ENCODE data around the gene TMED8.
"Not testable (repeated sequence)": the region's sequence is repeated elsewhere in the genome, so short reads cannot be mapped to it uniquely, and the experiment has no call there.

Gene TMED8

DNA sequence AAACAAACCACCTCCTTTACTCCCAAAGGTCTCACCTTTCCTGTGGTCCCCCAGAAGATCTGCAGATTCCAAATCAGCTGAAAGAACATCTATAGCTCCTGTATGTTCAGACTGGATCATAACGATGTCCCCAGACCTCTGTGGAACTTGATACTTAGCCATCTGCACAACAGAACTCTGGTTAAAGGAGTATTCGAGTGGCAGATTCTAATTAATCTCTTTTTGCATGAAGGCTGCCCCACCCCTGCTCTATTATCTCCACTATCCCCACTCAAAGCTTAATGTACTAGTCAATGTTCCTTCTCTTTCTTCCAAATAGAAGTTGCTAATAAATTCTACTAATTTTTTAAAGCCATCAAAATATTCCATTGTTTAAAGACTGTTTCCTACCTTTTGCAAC is 33.2 kb downstream of the TMED8 start:
- Mint-ChIP-seq H3K4me3 (no peak overlapping the region), H3K4me1 (ENCODE audit: low read depth) (peaks cover 3% of the 10 kb centered on the region), H3K9me3 (no peaks in the 10 kb centered on the region), H3K27me3 (no peaks in the 10 kb centered on the region), H3K36me3 (ENCODE audit: low read depth) (peaks cover 57% of the 10 kb centered on the region), H3K27ac (no peak overlapping the region)

DNA sequence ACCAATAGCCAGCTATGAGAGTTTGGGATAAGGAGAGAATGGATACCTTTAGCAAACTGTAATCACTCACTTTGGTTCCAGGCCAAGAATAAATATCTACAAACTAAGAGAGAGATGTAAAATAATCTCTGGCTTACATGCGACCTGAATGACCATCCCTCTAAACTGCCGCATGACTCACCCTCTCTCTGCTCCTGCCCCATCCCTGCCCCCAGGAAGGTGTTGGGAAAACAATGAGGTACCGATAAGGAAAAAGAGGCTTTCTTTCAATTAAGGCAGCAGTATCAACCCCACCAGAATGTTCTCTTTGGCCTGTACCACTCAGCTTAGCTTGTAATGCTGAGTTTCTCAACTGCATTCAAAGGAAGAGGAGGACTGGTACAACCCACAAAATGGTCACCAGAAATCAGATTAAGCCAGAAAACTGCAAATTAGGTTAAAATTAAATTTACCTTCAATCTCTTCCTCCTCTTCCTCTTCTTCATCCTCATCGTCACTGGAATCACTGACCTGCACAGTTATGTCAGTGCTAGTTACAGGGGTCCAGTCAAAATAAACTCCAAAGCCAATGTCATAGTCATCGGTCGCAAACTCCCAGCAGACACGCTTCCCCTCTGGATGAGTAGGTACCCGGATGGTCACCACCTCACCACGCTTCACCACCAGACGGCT is 34.0 kb downstream of the TMED8 start:
- H3K4me3 Mint-ChIP-seq = no peak overlapping the region
- peaks cover 58% of the 10 kb centered on the region for H3K36me3 Mint-ChIP-seq (ENCODE audit: low read depth)
- H3K9me3 Mint-ChIP-seq = no peaks in the 10 kb centered on the region
- H3K27me3 Mint-ChIP-seq = no peaks in the 10 kb centered on the region
- H3K4me1 Mint-ChIP-seq (ENCODE audit: low read depth) = peaks cover 3% of the 10 kb centered on the region
- H3K27ac Mint-ChIP-seq = no peak overlapping the region

DNA sequence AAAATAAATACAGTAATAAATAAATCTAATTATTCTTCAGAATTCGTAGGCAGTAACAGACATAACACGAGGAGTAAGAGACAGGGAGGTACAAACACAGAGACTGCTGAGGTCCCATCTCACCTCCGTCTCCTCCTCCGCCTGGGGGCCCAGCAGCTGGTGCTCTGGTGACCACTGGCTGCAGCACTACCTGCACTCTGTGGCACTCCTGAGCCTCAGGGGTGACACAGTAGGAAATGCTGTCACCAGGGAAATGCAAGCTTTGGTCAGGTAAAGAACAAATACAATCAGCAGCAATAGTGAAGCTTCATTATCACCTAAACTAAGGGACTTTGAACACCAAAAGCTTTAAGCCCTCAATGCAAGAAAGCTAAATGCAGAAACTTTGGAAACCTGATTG is 36.5 kb downstream of the TMED8 start:
- Mint-ChIP-seq H3K9me3 (no peaks in the 10 kb centered on the region), H3K27ac (no peak overlapping the region), H3K4me1 (ENCODE audit: low read depth) (no peaks in the 10 kb centered on the region), H3K27me3 (no peaks in the 10 kb centered on the region), H3K36me3 (ENCODE audit: low read depth) (peaks cover 56% of the 10 kb centered on the region), H3K4me3 (no peak overlapping the region)

DNA sequence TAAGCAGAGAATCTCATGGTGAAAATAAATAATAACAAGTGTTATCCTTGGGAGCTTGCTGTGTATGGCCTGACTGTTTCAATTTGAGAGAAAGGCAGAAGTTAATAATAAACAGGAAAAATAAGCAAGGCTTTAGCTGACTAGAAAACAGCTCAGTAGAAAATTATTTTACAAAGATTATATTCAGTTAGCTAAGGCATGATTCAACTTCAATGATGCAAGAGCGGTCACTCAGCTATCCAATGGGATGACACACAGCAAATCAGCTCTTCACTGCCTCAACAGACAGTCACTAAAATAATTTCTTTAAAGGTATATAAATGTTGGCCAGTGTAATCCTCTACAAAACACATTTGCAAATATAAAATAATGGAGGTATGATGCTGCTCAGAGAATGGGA is 37.5 kb downstream of the TMED8 start:
- Mint-ChIP-seq H3K36me3 (ENCODE audit: low read depth) (peaks cover 56% of the 10 kb centered on the region), H3K4me1 (ENCODE audit: low read depth) (no peaks in the 10 kb centered on the region), H3K4me3 (no peak overlapping the region), H3K27me3 (no peaks in the 10 kb centered on the region), H3K27ac (no peak overlapping the region), H3K9me3 (no peaks in the 10 kb centered on the region)

DNA sequence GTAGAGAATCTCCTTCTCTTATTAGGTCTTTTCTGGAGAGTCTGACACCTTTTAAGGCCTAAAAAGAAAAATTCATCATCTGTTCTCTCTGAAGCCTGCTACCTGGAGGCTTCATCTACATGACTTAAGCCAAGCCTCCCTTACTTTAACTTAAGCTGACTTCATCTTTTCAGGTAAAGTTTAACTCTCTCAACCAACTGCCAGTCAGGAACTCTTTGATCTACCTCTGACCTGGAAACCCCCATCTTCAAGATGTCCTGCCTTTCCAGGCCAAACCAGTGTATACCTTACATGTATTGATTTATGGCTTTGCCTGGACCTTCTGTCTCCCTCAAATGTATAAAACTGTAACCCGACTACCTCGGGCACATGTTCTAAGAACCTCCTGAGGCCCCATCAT is 38.6 kb downstream of the TMED8 start:
- Mint-ChIP-seq H3K4me1 (ENCODE audit: low read depth) (no peaks in the 10 kb centered on the region), H3K27me3 (no peaks in the 10 kb centered on the region), H3K9me3 (no peaks in the 10 kb centered on the region), H3K4me3 (no peak overlapping the region), H3K27ac (no peak overlapping the region), H3K36me3 (ENCODE audit: low read depth) (peaks cover 45% of the 10 kb centered on the region)

DNA sequence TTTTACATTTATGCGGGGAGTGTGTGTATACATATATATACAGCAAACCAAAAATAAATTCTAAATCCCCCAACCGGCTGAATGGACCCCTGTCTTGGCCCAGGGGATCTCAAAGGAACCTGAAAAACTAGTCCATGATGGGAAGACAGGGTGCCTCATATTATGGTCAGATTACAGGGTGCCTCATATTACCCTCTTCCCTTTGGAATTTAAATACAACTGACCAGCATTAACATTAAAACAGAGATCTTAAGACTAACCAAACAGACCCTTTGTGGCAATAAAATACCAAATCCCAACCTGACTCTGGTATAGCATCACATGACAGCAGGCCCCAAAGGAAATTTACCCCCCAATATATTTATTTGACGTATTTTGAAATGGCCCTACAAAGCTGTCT is 39.0 kb downstream of the TMED8 start:
- no peaks in the 10 kb centered on the region for H3K9me3 Mint-ChIP-seq
- H3K27ac Mint-ChIP-seq = no peak overlapping the region
- H3K4me1 Mint-ChIP-seq (ENCODE audit: low read depth) = no peaks in the 10 kb centered on the region
- no peak overlapping the region for H3K4me3 Mint-ChIP-seq
- peaks cover 41% of the 10 kb centered on the region for H3K36me3 Mint-ChIP-seq (ENCODE audit: low read depth)
- H3K27me3 Mint-ChIP-seq = no peaks in the 10 kb centered on the region

DNA sequence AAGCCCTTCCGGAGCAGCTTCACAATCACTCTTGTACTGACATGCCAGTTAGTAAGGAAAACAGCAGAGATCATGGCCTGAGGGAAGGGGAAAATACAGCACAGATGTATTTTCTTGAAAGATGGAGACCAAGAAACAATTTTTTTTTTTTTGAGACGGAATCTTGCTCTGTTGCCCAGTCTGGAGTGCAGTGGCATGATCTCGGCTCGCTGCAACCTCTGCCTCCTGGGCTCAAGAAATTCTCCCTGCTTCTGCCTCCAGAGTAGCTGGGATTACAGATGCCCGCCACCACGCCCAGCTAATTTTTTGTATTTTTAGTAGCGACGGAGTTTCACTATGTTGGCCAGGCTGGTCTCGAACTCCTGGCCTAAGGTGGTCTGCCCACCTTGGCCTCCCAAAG is 39.6 kb downstream of the TMED8 start:
- not testable (repeated sequence) for H3K27ac Mint-ChIP-seq; H3K27me3 Mint-ChIP-seq; H3K9me3 Mint-ChIP-seq; H3K4me1 Mint-ChIP-seq (ENCODE audit: low read depth); H3K4me3 Mint-ChIP-seq
- H3K36me3 Mint-ChIP-seq (ENCODE audit: low read depth) = peaks cover 34% of the 10 kb centered on the region

DNA sequence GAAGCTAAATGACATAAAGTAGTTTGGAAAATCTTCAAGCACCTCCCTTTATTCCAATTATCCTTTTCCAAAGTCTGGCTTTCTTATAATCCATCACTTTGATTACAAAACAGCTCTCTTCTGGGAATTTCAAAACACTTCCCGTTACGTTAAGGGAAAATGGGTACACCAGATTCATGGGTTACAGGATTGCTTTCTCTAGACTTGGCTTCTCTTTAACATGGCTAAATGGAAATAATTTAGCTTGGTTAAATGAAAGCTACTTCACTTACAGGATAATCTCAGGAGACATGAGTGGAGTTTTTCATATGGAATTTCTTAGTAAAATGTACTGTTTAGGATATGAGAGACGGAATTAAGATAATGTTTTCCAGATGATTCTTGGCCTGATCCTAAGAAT is 41.3 kb downstream of the TMED8 start:
- no peaks in the 10 kb centered on the region for H3K9me3 Mint-ChIP-seq
- H3K36me3 Mint-ChIP-seq (ENCODE audit: low read depth) = peaks cover 20% of the 10 kb centered on the region
- no peak overlapping the region for H3K27ac Mint-ChIP-seq
- no peaks in the 10 kb centered on the region for H3K27me3 Mint-ChIP-seq
- no peak overlapping the region for H3K4me3 Mint-ChIP-seq
- no peaks in the 10 kb centered on the region for H3K4me1 Mint-ChIP-seq (ENCODE audit: low read depth)

DNA sequence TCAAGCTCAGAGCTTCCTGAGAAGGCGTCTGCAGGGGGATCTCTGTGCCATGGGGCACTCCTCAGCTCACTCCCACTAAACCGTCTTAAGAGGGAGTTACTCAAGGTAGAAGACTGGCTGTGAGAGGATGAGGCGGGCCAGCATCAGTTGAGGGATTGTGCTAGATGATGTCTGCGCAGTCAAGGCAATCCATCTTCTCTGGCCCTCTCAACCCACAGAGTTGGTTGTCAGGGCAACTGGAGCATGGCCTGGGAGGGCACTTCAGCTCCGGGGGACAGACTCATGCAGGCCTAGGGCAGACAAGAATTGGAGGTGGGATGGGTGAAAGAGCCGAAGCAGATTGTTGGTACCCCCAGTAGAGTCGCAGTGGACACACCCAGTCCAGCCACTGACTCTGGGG is 47.0 kb downstream of the TMED8 start:
- Mint-ChIP-seq H3K9me3 (no peaks in the 10 kb centered on the region), H3K4me3 (no peak overlapping the region), H3K27ac (no peak overlapping the region)

DNA sequence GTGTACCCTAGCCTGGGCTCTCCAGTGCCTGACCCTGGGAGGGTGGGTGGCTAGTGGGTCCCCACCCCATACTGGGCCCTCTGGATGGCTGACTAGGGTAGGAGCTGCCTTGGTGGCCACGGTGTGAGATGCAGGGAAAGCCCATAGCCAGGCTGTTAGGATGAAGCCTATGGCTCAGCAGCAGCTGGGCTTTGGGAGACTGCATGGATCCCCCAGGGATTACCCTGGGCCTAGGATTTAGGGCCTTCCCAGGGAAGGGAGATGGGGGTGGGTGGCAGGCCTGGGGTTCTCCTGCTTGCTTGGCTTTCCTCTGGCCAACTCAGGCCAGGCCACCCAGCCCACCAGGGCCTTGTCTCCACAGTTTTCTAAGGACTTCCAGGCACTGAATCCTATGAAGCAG is 49.8 kb downstream of the TMED8 start:
- H3K4me1 Mint-ChIP-seq (ENCODE audit: low read depth) = peaks cover 3% of the 10 kb centered on the region
- no peaks in the 10 kb centered on the region for H3K36me3 Mint-ChIP-seq (ENCODE audit: low read depth)
- no peaks in the 10 kb centered on the region for H3K9me3 Mint-ChIP-seq
- no peak overlapping the region for H3K4me3 Mint-ChIP-seq
- H3K27me3 Mint-ChIP-seq = no peaks in the 10 kb centered on the region
- H3K27ac Mint-ChIP-seq = no peak overlapping the region

More for the DNA sequence above, 47.0 kb downstream of the TMED8 start:
- no peaks in the 10 kb centered on the region for H3K4me1 Mint-ChIP-seq (ENCODE audit: low read depth)
- H3K27me3 Mint-ChIP-seq = no peaks in the 10 kb centered on the region
- H3K36me3 Mint-ChIP-seq (ENCODE audit: low read depth) = no peaks in the 10 kb centered on the region

DNA sequence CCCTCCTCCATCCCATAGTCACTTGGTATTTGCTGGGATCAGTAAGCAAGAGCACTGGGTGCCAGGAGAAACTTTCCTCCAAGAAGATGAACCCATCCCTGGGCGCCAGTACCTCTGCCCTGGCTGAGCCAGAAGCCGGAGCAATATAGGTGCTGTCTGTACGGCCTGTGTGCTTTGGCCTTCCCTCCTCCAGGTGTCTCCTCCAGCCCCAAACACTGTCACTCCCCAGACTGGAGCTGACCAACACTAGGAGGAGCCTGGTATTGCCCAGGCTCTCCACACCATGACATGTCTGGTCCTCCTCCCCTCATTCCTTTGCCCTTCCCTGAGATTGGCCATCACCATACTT is 51.2 kb downstream of the TMED8 start:
- Mint-ChIP-seq H3K4me3 (no peak overlapping the region), H3K27ac (no peak overlapping the region), H3K27me3 (no peaks in the 10 kb centered on the region)

DNA sequence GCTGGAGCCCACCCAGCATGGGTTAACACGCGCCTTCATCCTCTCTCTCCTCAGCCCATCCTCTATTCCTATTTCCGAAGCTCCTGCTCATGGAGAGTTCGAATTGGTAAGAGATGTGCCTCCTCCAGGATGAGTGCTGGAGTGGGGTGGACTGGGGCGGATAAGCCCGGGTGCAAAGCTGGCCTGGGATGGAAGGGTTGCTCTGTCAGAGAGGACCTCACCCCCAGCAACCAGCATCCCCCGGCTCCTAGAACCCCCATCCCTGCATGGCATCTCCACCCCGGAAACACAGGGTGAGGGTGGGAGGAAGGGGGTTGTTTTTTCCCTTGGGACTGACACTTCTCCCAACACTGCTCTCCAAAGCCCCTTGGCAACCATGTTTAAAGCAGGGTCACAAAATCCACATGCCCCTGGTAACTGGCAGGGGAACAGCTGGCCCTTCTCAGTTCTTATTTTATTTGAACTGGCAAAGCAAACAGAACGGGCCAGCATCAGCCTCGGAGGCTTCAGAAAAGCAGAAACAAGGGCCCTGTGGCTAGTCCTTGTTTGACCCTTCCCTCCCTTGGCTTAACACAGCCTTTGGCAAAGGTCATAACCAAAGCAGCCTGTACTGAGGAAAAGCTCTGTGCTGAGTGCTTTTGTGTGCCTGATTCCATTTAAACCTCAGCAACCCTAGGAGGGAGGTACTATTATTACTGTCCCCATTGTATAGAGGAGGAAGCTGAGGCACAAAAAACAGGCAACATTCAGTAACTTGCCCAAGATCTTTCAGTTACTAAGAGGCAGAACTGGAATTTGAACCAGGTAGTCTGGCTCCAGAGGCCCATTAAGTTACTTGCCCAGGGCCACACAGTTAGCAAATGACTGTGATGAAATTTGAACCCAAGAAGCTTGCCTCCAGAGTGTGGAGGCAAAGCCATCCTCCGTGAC is 51.8 kb downstream of the TMED8 start:
- Mint-ChIP-seq H3K9me3 (no peaks in the 10 kb centered on the region), H3K4me3 (no peak overlapping the region), H3K27ac (no peak overlapping the region), H3K27me3 (no peaks in the 10 kb centered on the region), H3K36me3 (ENCODE audit: low read depth) (no peaks in the 10 kb centered on the region), H3K4me1 (ENCODE audit: low read depth) (peaks cover 9% of the 10 kb centered on the region)

More for the DNA sequence above, 51.2 kb downstream of the TMED8 start:
- no peaks in the 10 kb centered on the region for H3K36me3 Mint-ChIP-seq (ENCODE audit: low read depth)
- H3K4me1 Mint-ChIP-seq (ENCODE audit: low read depth) = peaks cover 8% of the 10 kb centered on the region
- H3K9me3 Mint-ChIP-seq = no peaks in the 10 kb centered on the region

DNA sequence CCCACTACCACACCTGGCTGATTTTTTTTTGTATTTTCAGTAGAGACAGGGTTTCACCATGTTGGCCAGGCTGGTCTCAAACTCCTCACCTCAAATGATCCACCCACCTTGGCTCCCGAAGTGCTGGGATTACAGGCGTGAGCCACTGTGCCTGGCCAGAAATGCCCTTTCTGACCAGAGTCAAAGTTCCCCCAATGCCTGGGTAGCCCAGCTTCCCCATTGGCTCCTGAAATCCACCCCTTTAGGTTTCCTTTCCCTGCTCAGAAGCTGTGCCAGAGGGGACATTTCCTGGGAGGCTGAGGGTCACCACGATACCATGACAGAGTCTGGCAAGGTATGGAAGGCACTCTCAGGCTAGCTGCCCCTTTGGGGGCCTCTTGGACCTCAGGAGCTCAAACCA is 52.6 kb downstream of the TMED8 start:
- Mint-ChIP-seq H3K27me3 (no peaks in the 10 kb centered on the region), H3K4me3 (no peak overlapping the region), H3K4me1 (ENCODE audit: low read depth) (peaks cover 16% of the 10 kb centered on the region), H3K27ac (no peak overlapping the region), H3K9me3 (no peaks in the 10 kb centered on the region), H3K36me3 (ENCODE audit: low read depth) (no peaks in the 10 kb centered on the region)

DNA sequence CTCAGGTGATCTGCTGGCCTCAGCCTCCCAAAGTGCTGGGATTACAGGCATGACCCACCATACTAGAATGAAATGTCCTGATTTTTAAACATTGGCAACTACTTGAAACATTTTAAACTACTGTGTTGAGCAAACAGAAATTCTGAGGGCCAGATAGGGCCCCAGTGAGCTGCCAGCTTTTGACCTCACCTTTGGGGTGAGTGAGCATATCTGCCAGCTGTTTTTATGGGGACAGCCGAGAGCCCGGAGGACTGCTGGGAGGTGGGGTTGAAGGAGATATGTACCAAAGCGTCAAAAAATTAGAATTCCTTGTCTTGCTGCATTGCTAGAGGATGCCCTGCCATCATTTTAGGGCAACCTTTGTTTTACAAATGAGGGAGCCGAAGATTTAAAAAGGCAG is 53.3 kb downstream of the TMED8 start:
- H3K4me3 Mint-ChIP-seq = no peak overlapping the region
- peaks cover 16% of the 10 kb centered on the region for H3K4me1 Mint-ChIP-seq (ENCODE audit: low read depth)
- no peak overlapping the region for H3K27ac Mint-ChIP-seq
- H3K9me3 Mint-ChIP-seq = no peaks in the 10 kb centered on the region
- H3K36me3 Mint-ChIP-seq (ENCODE audit: low read depth) = no peaks in the 10 kb centered on the region
- H3K27me3 Mint-ChIP-seq = no peaks in the 10 kb centered on the region

DNA sequence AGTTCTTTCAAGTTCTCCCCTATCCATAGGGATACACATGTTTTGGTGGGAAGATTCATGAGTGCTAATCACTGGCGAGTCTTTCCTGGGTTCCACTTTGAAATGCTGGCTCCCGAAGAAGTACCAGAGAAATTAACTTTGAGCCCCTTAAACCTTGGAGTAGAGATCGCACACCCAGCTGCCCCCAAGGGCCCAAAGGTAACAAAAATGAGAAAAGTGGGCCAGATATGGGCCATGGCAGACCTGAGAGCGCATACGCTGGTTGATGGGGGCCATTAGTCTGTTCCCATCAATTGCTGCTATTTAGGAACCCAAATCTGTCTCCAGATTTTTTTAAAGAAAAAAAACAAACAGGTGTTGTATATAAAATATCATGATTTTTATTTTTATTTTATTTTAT is 53.9 kb downstream of the TMED8 start:
- Mint-ChIP-seq H3K36me3 (ENCODE audit: low read depth) (no peaks in the 10 kb centered on the region), H3K27ac (no peak overlapping the region), H3K4me1 (ENCODE audit: low read depth) (peaks cover 16% of the 10 kb centered on the region), H3K27me3 (no peaks in the 10 kb centered on the region), H3K4me3 (no peak overlapping the region), H3K9me3 (no peaks in the 10 kb centered on the region)

Measured in stimulated activated naive CD8-positive, alpha-beta T cell treated with anti-CD3 and anti-CD28 coated beads, Interleukin-15, Interleukin-2, amounts not matched to agents 100 ng/mL and 50 ng/mL, for 24 hours (primary cell).